H9 (cell line): ENCODE data around the gene SLC34A2. TPM values are rescaled to one million over a fixed set of nuclear protein-coding genes. Genes with fewer than 3 reads are reported as not detected.

Source experiments
- DNase-seq: peaks from one replicate; pipeline ENCODE4 v3.0.0-alpha.2; 2017
- H2AFZ ChIP-seq: one replicate; pipeline ENCODE4 v1.6.1; 2013; ENCODE audit warnings: mild to moderate bottlenecking, low read length, control low read depth, moderate library complexity
- H2AK5ac ChIP-seq: 2 replicates; pipeline ENCODE4 v1.6.1; 2013; ENCODE audit warnings: low read length, control low read depth, mixed read lengths; ENCODE audit not compliant: insufficient read length
- H2BK120ac ChIP-seq: one replicate; pipeline ENCODE4 v1.6.1; 2013; ENCODE audit warnings: low read depth, mild to moderate bottlenecking, low read length, control low read depth, inconsistent platforms; ENCODE audit not compliant: poor library complexity, severe bottlenecking
- H2BK12ac ChIP-seq: 2 replicates; pipeline ENCODE4 v1.6.1; 2013; ENCODE audit warnings: low read length, control low read depth, mixed read lengths, low read depth; ENCODE audit not compliant: insufficient read length
- H2BK15ac ChIP-seq: 2 replicates; pipeline ENCODE4 v1.6.1; 2013; ENCODE audit warnings: low read depth, low read length, control low read depth
- H2BK20ac ChIP-seq: one replicate; pipeline ENCODE4 v1.6.1; 2013; ENCODE audit warnings: low read depth, mild to moderate bottlenecking, low read length, control low read depth, inconsistent platforms; ENCODE audit not compliant: poor library complexity, severe bottlenecking
- H2BK5ac ChIP-seq: 2 replicates; pipeline ENCODE4 v1.6.1; 2013; ENCODE audit warnings: low read length, control low read depth, mixed read lengths; ENCODE audit not compliant: insufficient read length
- H3K14ac ChIP-seq: 2 replicates; pipeline ENCODE4 v1.6.1; 2013; ENCODE audit warnings: low read length, control low read depth; ENCODE audit not compliant: insufficient read depth
- H3K18ac ChIP-seq: 2 replicates; pipeline ENCODE4 v1.6.1; 2013; ENCODE audit warnings: low read depth, mild to moderate bottlenecking, mixed read lengths, low read length, control low read depth; ENCODE audit not compliant: insufficient read length
- H3K23ac ChIP-seq: 2 replicates; pipeline ENCODE4 v1.6.1; 2013; ENCODE audit warnings: low read length, control low read depth, mixed read lengths, low read depth; ENCODE audit not compliant: insufficient read length
- H3K23me2 ChIP-seq: 2 replicates; pipeline ENCODE4 v1.6.1; 2013; ENCODE audit warnings: low read depth, mild to moderate bottlenecking, mixed read lengths, low read length, control low read depth; ENCODE audit not compliant: insufficient read length, poor library complexity, severe bottlenecking
- H3K27ac ChIP-seq: 2 replicates; pipeline ENCODE4 v1.5.1; 2013; ENCODE audit warnings: low read length, control low read depth, mixed read lengths, low read depth; ENCODE audit not compliant: insufficient read length
- H3K27me3 ChIP-seq: 2 replicates; pipeline ENCODE4 v1.6.1; 2013; ENCODE audit warnings: low read length, control low read depth, inconsistent platforms; ENCODE audit not compliant: insufficient read depth
- H3K4ac ChIP-seq: 2 replicates; pipeline ENCODE4 v1.6.1; 2013; ENCODE audit warnings: low read depth, mild to moderate bottlenecking, control low read depth, inconsistent platforms, low read length, moderate library complexity
- H3K4me1 ChIP-seq: 2 replicates; pipeline ENCODE4 v1.6.1; 2013; ENCODE audit warnings: low read length, control low read depth, inconsistent platforms; ENCODE audit not compliant: insufficient read depth
- H3K4me2 ChIP-seq: 2 replicates; pipeline ENCODE4 v1.6.1; 2013; ENCODE audit warnings: low read length, control low read depth, mixed read lengths; ENCODE audit not compliant: insufficient read length, insufficient read depth
- H3K56ac ChIP-seq: 2 replicates; pipeline ENCODE4 v1.6.1; 2013; ENCODE audit warnings: low read depth, mild to moderate bottlenecking, mixed read lengths, low read length, control low read depth; ENCODE audit not compliant: insufficient read length
- H3K79me1 ChIP-seq: 2 replicates; pipeline ENCODE4 v1.6.1; 2013; ENCODE audit warnings: low read depth, mild to moderate bottlenecking, moderate library complexity, low read length, control low read depth, inconsistent platforms; ENCODE audit not compliant: insufficient read depth, poor library complexity, severe bottlenecking
- H3K79me2 ChIP-seq: 2 replicates; pipeline ENCODE4 v1.6.1; 2013; ENCODE audit warnings: low read length, control low read depth, inconsistent platforms; ENCODE audit not compliant: insufficient read depth
- H3K9ac ChIP-seq: 2 replicates; pipeline ENCODE4 v1.6.1; 2013; ENCODE audit warnings: low read length, control low read depth, mixed read lengths; ENCODE audit not compliant: insufficient read length; ENCODE audit errors: extremely low read depth
- H3K9me3 ChIP-seq: one replicate; pipeline ENCODE4 v1.6.1; 2013; ENCODE audit warnings: low read depth, low read length, inconsistent platforms; ENCODE audit not compliant: control insufficient read depth
- H3T11ph ChIP-seq: one replicate; pipeline ENCODE4 v1.6.1; 2013; ENCODE audit warnings: mild to moderate bottlenecking, low read length, control low read depth, inconsistent platforms
- H4K20me1 ChIP-seq: one replicate; pipeline ENCODE4 v1.6.1; 2013; ENCODE audit not compliant: control insufficient read depth, insufficient read length, insufficient read depth
- H4K5ac ChIP-seq: 2 replicates; pipeline ENCODE4 v1.6.1; 2013; ENCODE audit warnings: low read depth, mild to moderate bottlenecking, mixed read lengths, low read length, control low read depth; ENCODE audit not compliant: insufficient read length
- H4K8ac ChIP-seq: replicated peaks from 2 replicates; pipeline ENCODE4 v1.6.1; 2013; ENCODE audit warnings: low read length, control low read depth, mixed read lengths, low read depth; ENCODE audit not compliant: insufficient read length
- H4K91ac ChIP-seq: 2 replicates; pipeline ENCODE4 v1.6.1; 2013; ENCODE audit warnings: low read depth, mild to moderate bottlenecking, moderate library complexity, mixed read lengths, low read length, control low read depth; ENCODE audit not compliant: insufficient read length
- H3K27ac Mint-ChIP-seq, 3 experiments: 2 replicates in 2 of 3; 3 replicates in 1 of 3; pipeline ENCODE4 v1.8.0; 2020 to 2021; ENCODE audit warnings: mixed read lengths in 3 of 3, mild to moderate bottlenecking in 1 of 3, moderate library complexity in 1 of 3
- H3K27me3 Mint-ChIP-seq: 2 replicates; pipeline ENCODE4 v1.8.0; 2021; ENCODE audit warnings: low read depth, mild to moderate bottlenecking, moderate library complexity, mixed read lengths
- H3K36me3 Mint-ChIP-seq, 3 experiments: 2 replicates in 2 of 3; 3 replicates in 1 of 3; pipeline ENCODE4 v1.8.0; 2020 to 2021; ENCODE audit warnings: low read depth in 3 of 3, mixed read lengths in 3 of 3; ENCODE audit not compliant: insufficient read depth in 1 of 3
- H3K4me1 Mint-ChIP-seq, 2 experiments: 2 replicates each; pipeline ENCODE4 v1.8.0; 2020; ENCODE audit warnings: mixed read lengths in 2 of 2
- H3K4me3 Mint-ChIP-seq, 2 experiments: 2 replicates in 1 of 2; 3 replicates in 1 of 2; pipeline ENCODE4 v1.8.0; 2020 to 2021; ENCODE audit warnings: mild to moderate bottlenecking in 2 of 2, mixed read lengths in 2 of 2, moderate library complexity in 1 of 2
- H3K9me3 Mint-ChIP-seq, 2 experiments: 2 replicates in 1 of 2; 3 replicates in 1 of 2; pipeline ENCODE4 v1.8.0; 2020; ENCODE audit warnings: mild to moderate bottlenecking in 2 of 2, mixed read lengths in 2 of 2, moderate library complexity in 1 of 2
- WGBS: extraction: QIAGEN DNeasy Blood & Tissue Kit; methylation state at CpG from one replicate; pipeline ENCODE4 v1.1.7; 2013; ENCODE audit warnings: missing lambda C conversion rate, low lambda C conversion rate, mixed read lengths; ENCODE audit not compliant: insufficient read length; ENCODE audit errors: extremely low coverage; 5-methylcytosine and 5-hydroxymethylcytosine counted together
- total RNA-seq: library from RNA; stranded (reverse); gene quantifications from 2 replicates; pipeline ENCODE4 v1.2.1, GENCODE V29; 2021
- TF ChIP-seq, protein P1 (sequence below): fragments of 200-600 bp; sonication (generic); conservative IDR thresholded peaks from 3 replicates; pipeline ENCODE4 v1.8.0; 2021; ENCODE audit warnings: antibody characterized with exemption, mild to moderate bottlenecking

SLC34A2 gene
- total RNA-seq, 1 experiment from 2014 or later = 0.57 TPM

DNA sequence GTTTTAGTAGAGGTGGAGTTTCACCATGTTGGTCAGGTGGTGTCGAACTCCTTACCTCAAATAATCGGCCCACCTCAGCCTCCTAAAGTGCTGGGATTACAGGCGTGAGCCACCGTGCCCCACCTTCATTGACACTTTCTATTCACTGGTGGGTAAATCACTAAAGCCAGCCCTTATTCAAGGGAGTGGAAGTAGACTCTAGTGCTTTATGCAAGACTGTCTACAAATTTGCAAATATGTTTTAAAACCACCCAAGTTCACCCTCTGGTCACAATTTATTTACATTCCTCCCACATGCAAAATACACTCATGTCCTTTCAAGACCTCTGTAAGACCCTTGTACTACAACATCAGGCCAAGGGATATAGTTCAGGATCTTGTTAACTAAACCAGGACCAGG lies 45.0 kb downstream of the SLC34A2 start:
- H3K23me2 ChIP-seq = no peaks in the 10 kb centered on the region
- TF ChIP-seq, protein P1, sequence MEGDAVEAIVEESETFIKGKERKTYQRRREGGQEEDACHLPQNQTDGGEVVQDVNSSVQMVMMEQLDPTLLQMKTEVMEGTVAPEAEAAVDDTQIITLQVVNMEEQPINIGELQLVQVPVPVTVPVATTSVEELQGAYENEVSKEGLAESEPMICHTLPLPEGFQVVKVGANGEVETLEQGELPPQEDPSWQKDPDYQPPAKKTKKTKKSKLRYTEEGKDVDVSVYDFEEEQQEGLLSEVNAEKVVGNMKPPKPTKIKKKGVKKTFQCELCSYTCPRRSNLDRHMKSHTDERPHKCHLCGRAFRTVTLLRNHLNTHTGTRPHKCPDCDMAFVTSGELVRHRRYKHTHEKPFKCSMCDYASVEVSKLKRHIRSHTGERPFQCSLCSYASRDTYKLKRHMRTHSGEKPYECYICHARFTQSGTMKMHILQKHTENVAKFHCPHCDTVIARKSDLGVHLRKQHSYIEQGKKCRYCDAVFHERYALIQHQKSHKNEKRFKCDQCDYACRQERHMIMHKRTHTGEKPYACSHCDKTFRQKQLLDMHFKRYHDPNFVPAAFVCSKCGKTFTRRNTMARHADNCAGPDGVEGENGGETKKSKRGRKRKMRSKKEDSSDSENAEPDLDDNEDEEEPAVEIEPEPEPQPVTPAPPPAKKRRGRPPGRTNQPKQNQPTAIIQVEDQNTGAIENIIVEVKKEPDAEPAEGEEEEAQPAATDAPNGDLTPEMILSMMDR = no peak
- H3K4ac ChIP-seq = no peak overlapping the region
- no peak overlapping the region for H2BK12ac ChIP-seq
- peaks cover 0 to 5% (median 0%) of the 10 kb centered on the region in 3 experiments; a peak in 1 of 7 replicates for H3K36me3 Mint-ChIP-seq
- no peaks in the 10 kb centered on the region for H3K4me1 ChIP-seq
- no peak overlapping the region for H3K14ac ChIP-seq
- H4K8ac ChIP-seq = no peak overlapping the region
- no peak overlapping the region for H2BK20ac ChIP-seq
- no peak overlapping the region for H4K91ac ChIP-seq
- H3K9ac ChIP-seq = no peak overlapping the region
- H4K20me1 ChIP-seq = no peaks in the 10 kb centered on the region
- peaks cover 3 to 5% of the 10 kb centered on the region in 2 experiments; a peak in 3 of 5 replicates for H3K9me3 Mint-ChIP-seq
- no peak overlapping the region for H3K23ac ChIP-seq
- no peak overlapping the region for H3K27ac Mint-ChIP-seq
- H3K4me1 Mint-ChIP-seq = peaks cover 10 to 11% of the 10 kb centered on the region in 2 experiments
- no peak overlapping the region for H3K18ac ChIP-seq
- no peaks in the 10 kb centered on the region for H3K27me3 ChIP-seq
- H3K27ac ChIP-seq = no peak overlapping the region
- H2BK5ac ChIP-seq = no peak overlapping the region
- H2AK5ac ChIP-seq = no peak overlapping the region
- H3T11ph ChIP-seq = no peak overlapping the region
- no peak for DNase-seq
- no peaks in the 10 kb centered on the region for H3K9me3 ChIP-seq
- H3K56ac ChIP-seq = no peak overlapping the region
- no peaks in the 10 kb centered on the region for H3K79me1 ChIP-seq
- no peak overlapping the region for H3K4me3 Mint-ChIP-seq
- no peak overlapping the region for H4K5ac ChIP-seq
- H3K27me3 Mint-ChIP-seq = no peaks in the 10 kb centered on the region; the same call in 1 of the 2 replicates
- WGBS = no CpG with 5 or more reads among the region's 4 CpGs
- H2AFZ ChIP-seq = no peak overlapping the region
- H3K79me2 ChIP-seq = no peaks in the 10 kb centered on the region
- no peak overlapping the region for H2BK15ac ChIP-seq
- H3K4me2 ChIP-seq = no peak overlapping the region
- H2BK120ac ChIP-seq = no peak overlapping the region
